Measurements from ENCODE around the gene PACRG.
"Not testable (repeated sequence)": the region's sequence is repeated elsewhere in the genome, so short reads cannot be mapped to it uniquely, and the experiment has no call there.

PACRG gene

GRCh38 chr6:162974685-162975084, 246.9 kb downstream of the PACRG start:
- TF ChIP-seq CTCF (IDR thresholded peaks at IDR 0.05; ENCODE audit: low read depth, low read length), result no peak
- no peak for DNase-seq (ENCODE audit: extremely low read depth, low read depth)

- no peak for DNase-seq (ENCODE audit: extremely low read depth, low read depth)
These were observed 248.4 kb downstream of the PACRG start for GRCh38 chr6:162976141-162976540.

GRCh38 chr6:162983234-162983633, 255.5 kb downstream of the PACRG start:
- DNase-seq (ENCODE audit: extremely low read depth, low read depth), result not testable (repeated sequence)

More at GRCh38 chr6:162976141-162976540, 248.4 kb downstream of the PACRG start:
- TF ChIP-seq CTCF (IDR thresholded peaks at IDR 0.05; ENCODE audit: low read depth, low read length), result no peak

- DNase-seq (ENCODE audit: extremely low read depth, low read depth), result no peak
- no peak for TF ChIP-seq CTCF (IDR thresholded peaks at IDR 0.05; ENCODE audit: low read depth, low read length)
These were observed 271.0 kb downstream of the PACRG start for GRCh38 chr6:162998777-162999176.

GRCh38 chr6:162999575-163000285, 272.0 kb downstream of the PACRG start:
- DNase-seq (ENCODE audit: extremely low read depth, low read depth), result no peak
- no peak for TF ChIP-seq CTCF (IDR thresholded peaks at IDR 0.05; ENCODE audit: low read depth, low read length)

GRCh38 chr6:163001330-163001729, 273.6 kb downstream of the PACRG start:
- no peak for DNase-seq (ENCODE audit: extremely low read depth, low read depth)
- no peak for TF ChIP-seq CTCF (IDR thresholded peaks at IDR 0.05; ENCODE audit: low read depth, low read length)

- DNase-seq (ENCODE audit: extremely low read depth, low read depth), result no peak
- TF ChIP-seq CTCF (IDR thresholded peaks at IDR 0.05; ENCODE audit: low read depth, low read length), result no peak
These were observed 280.4 kb downstream of the PACRG start for GRCh38 chr6:163008186-163008585.

- no peak for TF ChIP-seq CTCF (IDR thresholded peaks at IDR 0.05; ENCODE audit: low read depth, low read length)
- no peak for DNase-seq (ENCODE audit: extremely low read depth, low read depth)
These were observed 280.9 kb downstream of the PACRG start for GRCh38 chr6:163008626-163009025.

Measured in AG09319 (cell line).